AG09309 (cell line): ENCODE results near the gene OR2T35.

ENCODE experiments used
- DNase-seq: peaks from one replicate; pipeline ENCODE4 v3.0.0-alpha.2; 2010; ENCODE audit warnings: low read depth
- H3K4me3 ChIP-seq: 2 replicates; pipeline ENCODE4 v1.5.1; 2011; ENCODE audit warnings: mild to moderate bottlenecking, low read depth, low read length, moderate library complexity; ENCODE audit not compliant: control insufficient read depth
- TF ChIP-seq, protein P1 (sequence below): IDR thresholded peaks from 2 replicates; pipeline ENCODE4 v1.5.1; 2011; ENCODE audit warnings: mild to moderate bottlenecking, low read depth, low read length, inconsistent platforms; ENCODE audit not compliant: insufficient read depth, control insufficient read depth; ENCODE audit errors: missing control alignments

OR2T35 gene

DNA sequence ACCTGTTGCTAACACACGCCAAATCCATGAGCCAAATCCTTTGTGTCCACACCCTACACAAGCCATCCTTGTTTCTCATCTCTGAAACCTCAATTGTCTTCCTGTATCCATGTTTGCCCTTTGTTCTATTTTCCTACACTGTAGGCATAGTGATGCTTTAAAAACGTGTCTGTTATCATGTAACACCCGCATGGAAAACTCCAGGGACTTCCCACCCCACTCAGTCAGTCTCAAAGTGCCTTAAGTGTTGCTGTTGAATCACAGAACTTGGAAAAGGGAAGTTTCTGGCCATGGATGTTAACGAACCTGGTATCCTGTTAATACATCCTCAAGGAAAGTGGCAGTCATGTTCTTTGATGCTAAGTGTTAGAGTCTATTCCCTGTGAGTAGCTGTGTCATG lies 19.9 kb downstream of the OR2T35 start:
- TF ChIP-seq, protein P1, sequence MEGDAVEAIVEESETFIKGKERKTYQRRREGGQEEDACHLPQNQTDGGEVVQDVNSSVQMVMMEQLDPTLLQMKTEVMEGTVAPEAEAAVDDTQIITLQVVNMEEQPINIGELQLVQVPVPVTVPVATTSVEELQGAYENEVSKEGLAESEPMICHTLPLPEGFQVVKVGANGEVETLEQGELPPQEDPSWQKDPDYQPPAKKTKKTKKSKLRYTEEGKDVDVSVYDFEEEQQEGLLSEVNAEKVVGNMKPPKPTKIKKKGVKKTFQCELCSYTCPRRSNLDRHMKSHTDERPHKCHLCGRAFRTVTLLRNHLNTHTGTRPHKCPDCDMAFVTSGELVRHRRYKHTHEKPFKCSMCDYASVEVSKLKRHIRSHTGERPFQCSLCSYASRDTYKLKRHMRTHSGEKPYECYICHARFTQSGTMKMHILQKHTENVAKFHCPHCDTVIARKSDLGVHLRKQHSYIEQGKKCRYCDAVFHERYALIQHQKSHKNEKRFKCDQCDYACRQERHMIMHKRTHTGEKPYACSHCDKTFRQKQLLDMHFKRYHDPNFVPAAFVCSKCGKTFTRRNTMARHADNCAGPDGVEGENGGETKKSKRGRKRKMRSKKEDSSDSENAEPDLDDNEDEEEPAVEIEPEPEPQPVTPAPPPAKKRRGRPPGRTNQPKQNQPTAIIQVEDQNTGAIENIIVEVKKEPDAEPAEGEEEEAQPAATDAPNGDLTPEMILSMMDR: no peak

GRCh38 chr1:248622570-248623001 lies 22.5 kb downstream of the OR2T35 start:
- peak; percentile 1 for DNase-seq
- H3K4me3 ChIP-seq: no peak overlapping the region
- TF ChIP-seq, protein P1: peak; percentile 33

More for the DNA sequence above, 19.9 kb downstream of the OR2T35 start:
- no peak overlapping the region for H3K4me3 ChIP-seq
- DNase-seq: no peak

DNA sequence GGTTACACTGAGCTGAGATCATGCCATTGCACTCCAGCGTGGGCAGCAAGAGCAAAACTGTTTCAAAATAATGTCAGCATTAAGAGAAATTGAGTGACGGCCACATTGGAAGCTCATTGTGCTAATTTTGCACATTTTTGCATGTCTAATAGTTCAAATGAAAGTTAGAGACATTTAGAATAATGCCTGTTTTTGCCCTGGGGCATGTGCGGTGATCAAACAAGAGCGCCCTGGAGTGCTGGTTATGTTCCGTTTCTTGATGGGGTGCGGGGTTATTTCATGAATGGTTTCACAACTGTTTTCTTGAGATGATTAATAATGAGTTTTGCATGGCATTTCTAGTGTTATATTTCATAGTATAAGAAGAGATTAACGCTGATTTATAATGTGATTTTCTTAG lies 23.3 kb downstream of the OR2T35 start:
- H3K4me3 ChIP-seq: no peak overlapping the region
- no peak for DNase-seq
- TF ChIP-seq, protein P1: no peak

GRCh38 chr1:248618878-248619277 lies 26.2 kb downstream of the OR2T35 start:
- peak; percentile 4 for DNase-seq
- TF ChIP-seq, protein P1: peak; percentile 62

GRCh38 chr1:248618119-248618518 lies 27.0 kb downstream of the OR2T35 start:
- H3K4me3 ChIP-seq: no peak overlapping the region
- no peak for DNase-seq
- TF ChIP-seq, protein P1: no peak

More at GRCh38 chr1:248618878-248619277, 26.2 kb downstream of the OR2T35 start:
- H3K4me3 ChIP-seq: no peak overlapping the region

DNA sequence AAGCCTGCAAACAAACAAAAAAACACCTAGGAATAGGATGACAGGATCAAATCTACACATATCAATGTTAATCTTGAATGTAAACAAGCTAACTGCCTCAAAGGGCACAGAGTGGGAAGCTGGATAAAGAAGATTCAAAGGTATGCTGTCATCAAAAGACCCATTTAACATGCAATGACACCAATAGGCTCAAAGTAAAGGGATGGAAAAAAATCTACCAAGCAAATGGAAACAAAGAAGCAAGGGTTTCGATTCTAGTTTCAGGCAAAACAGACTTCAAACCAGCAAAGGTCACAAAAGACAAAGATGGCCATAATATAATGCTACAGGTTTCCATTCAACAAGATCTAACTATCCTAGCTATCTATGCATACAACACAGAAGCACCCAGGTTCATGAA lies 31.3 kb downstream of the OR2T35 start:
- DNase-seq: no peak
- TF ChIP-seq, protein P1: no peak
- H3K4me3 ChIP-seq: no peak overlapping the region

DNA sequence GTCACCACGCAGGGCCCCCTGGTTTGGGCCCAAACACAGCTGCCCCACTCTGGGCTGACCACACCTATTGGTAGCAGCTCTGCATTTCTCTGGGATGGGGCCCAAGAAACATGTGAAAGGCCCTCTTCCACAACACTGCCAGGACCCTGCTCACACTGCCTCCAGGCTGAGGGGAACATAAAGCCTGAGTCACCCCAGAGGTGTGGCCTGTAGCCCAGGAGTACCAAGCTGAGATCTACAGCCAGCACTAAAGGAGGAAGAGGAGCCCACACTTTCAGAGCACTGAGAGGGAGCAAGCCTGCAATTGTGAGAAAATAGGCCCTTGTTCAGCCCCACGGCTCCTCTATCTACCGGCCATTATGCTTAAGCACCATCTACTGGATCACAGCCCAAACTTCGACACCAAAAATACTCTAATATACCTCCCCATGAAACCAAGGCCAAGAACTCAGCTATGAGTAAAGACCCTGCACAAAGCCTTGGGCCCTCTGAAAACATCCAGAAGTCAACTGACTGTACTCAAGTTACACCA lies 33.1 kb downstream of the OR2T35 start:
- no peak for DNase-seq
- TF ChIP-seq, protein P1: no peak
- no peak overlapping the region for H3K4me3 ChIP-seq
